Stomach (tissue), 4 donors: ENCODE results near the gene GPR32.

Experiments used
- EP300 ChIP-seq: sonication (generic); formaldehyde crosslinking; IDR thresholded peaks from one replicate; pipeline ENCODE4 v1.6.1; 2017; ENCODE audit warnings: antibody characterized with exemption
- POLR2A ChIP-seq, 4 donors: fragments of 450-650 bp; IDR thresholded peaks; one replicate each; pipeline ENCODE4 v1.6.1; 2016; ENCODE audit warnings: antibody characterized with exemption in 4 of 4, control low read depth in 2 of 4, mild to moderate bottlenecking in 1 of 4, moderate library complexity in 1 of 4
- TF ChIP-seq, protein P1 (sequence below), 7 experiments: fragments of 450-650 bp in 4 of 7; fragments of 200-600 bp in 3 of 7; sonication (generic) in 3 of 7; IDR thresholded peaks; one replicate each; pipeline ENCODE4 v1.5.1; 2016 to 2019; ENCODE audit warnings: antibody characterized with exemption in 7 of 7, control low read depth in 2 of 7, mild to moderate bottlenecking in 1 of 7

DNA sequence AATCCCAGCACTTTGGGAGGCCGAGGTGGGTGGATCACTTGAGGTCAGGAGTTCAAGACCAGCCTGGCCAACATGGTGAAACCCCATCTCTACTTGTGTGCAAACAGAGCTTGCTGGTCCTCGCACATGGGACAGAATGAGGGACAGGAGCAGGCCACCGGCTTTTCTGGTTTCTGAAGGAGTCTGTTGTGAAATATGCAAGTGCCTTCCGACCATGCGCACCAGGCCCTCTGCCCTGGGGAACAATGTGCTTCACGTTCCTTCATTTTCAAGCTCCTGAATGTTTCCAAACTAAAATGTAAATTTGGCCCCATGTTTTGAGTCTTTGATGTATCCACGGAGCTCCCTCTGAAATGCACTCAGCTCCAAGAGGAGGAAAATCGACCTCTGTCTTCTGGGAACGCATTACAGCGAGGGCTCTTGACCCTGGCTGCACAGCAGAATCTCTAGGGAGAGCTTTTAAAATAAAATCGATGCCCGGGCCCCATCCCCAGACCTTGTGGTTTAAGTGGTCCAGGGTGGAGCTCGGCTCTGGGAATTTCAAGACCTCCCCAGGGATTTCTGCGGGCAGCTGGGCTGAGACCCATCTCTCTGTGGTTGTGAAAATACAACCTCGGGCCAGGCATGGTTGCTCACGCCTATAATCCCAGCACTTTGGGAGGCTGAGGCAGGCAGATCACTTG, 10.6 kb downstream of the GPR32 start:
- TF ChIP-seq, protein P1, sequence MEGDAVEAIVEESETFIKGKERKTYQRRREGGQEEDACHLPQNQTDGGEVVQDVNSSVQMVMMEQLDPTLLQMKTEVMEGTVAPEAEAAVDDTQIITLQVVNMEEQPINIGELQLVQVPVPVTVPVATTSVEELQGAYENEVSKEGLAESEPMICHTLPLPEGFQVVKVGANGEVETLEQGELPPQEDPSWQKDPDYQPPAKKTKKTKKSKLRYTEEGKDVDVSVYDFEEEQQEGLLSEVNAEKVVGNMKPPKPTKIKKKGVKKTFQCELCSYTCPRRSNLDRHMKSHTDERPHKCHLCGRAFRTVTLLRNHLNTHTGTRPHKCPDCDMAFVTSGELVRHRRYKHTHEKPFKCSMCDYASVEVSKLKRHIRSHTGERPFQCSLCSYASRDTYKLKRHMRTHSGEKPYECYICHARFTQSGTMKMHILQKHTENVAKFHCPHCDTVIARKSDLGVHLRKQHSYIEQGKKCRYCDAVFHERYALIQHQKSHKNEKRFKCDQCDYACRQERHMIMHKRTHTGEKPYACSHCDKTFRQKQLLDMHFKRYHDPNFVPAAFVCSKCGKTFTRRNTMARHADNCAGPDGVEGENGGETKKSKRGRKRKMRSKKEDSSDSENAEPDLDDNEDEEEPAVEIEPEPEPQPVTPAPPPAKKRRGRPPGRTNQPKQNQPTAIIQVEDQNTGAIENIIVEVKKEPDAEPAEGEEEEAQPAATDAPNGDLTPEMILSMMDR (IDR thresholded peaks at IDR 0.05) = no peak
- TF ChIP-seq POLR2A (IDR thresholded peaks at IDR 0.05) (no peak), EP300 (no peak)
